Mesenchymal stem cell (in vitro differentiated cells and primary cell): ENCODE measurements around the gene AMMECR1.

ENCODE experiments used
- DNase-seq: peaks from one replicate; pipeline ENCODE4 v3.0.0-alpha.2; 2013
- H2AFZ ChIP-seq: one replicate; pipeline ENCODE4 v1.6.1; 2013; ENCODE audit warnings: low read depth, mild to moderate bottlenecking, control low read depth, inconsistent platforms, low read length, moderate library complexity
- H2AK5ac ChIP-seq: 2 replicates; pipeline ENCODE4 v1.6.1; 2013; ENCODE audit warnings: low read length, moderate library complexity, mild to moderate bottlenecking, inconsistent platforms; ENCODE audit not compliant: severe bottlenecking
- H2BK120ac ChIP-seq: one replicate; pipeline ENCODE4 v1.6.1; 2013; ENCODE audit warnings: low read depth, mild to moderate bottlenecking, inconsistent platforms, low read length, moderate library complexity
- H2BK12ac ChIP-seq, 2 experiments: one replicate each; pipeline ENCODE4 v1.6.1; 2013; ENCODE audit warnings: inconsistent platforms in 2 of 2, low read length in 2 of 2, mild to moderate bottlenecking in 2 of 2, moderate library complexity in 2 of 2, control low read depth in 1 of 2
- H2BK15ac ChIP-seq: one replicate; pipeline ENCODE4 v1.6.1; 2013; ENCODE audit warnings: mild to moderate bottlenecking, low read depth, inconsistent platforms; ENCODE audit not compliant: poor library complexity, severe bottlenecking
- H2BK5ac ChIP-seq: 2 replicates; pipeline ENCODE4 v1.6.1; 2013; ENCODE audit warnings: low read depth, mild to moderate bottlenecking, low read length, control low read depth, inconsistent platforms; ENCODE audit not compliant: poor library complexity, severe bottlenecking
- H3K14ac ChIP-seq, 2 experiments: one replicate each; pipeline ENCODE4 v1.6.1; 2013; ENCODE audit warnings: inconsistent platforms in 2 of 2, low read length in 2 of 2, control low read depth in 1 of 2, mild to moderate bottlenecking in 1 of 2, moderate library complexity in 1 of 2
- H3K18ac ChIP-seq, 2 experiments: one replicate each; pipeline ENCODE4 v1.6.1; 2013; ENCODE audit warnings: inconsistent platforms in 2 of 2, low read length in 2 of 2, control low read depth in 1 of 2, low read depth in 1 of 2, mild to moderate bottlenecking in 1 of 2
- H3K23ac ChIP-seq, 2 experiments: one replicate each; pipeline ENCODE4 v1.6.1; 2013; ENCODE audit warnings: inconsistent platforms in 2 of 2, low read length in 2 of 2, mild to moderate bottlenecking in 2 of 2, moderate library complexity in 2 of 2, control low read depth in 1 of 2
- H3K27ac ChIP-seq: 2 replicates; pipeline ENCODE4 v1.5.1; 2013; ENCODE audit warnings: mild to moderate bottlenecking, moderate library complexity, low read length, control low read depth, inconsistent platforms; ENCODE audit not compliant: poor library complexity, severe bottlenecking
- H3K27me3 ChIP-seq, 2 experiments: 2 replicates each; pipeline versions ENCODE4 v1.6.1 to v1.7.0; 2013; ENCODE audit warnings: low read length in 2 of 2, mild to moderate bottlenecking in 2 of 2, moderate library complexity in 2 of 2, control low read depth in 1 of 2, inconsistent platforms in 1 of 2; ENCODE audit not compliant: control insufficient read depth in 1 of 2, insufficient read depth in 1 of 2
- H3K36me3 ChIP-seq, 2 experiments: 2 replicates each; pipeline versions ENCODE4 v1.6.1 to v1.7.0; 2013; ENCODE audit warnings: low read length in 2 of 2, control low read depth in 1 of 2, inconsistent platforms in 1 of 2, low read depth in 1 of 2, mild to moderate bottlenecking in 1 of 2; ENCODE audit not compliant: insufficient read depth in 2 of 2, control insufficient read depth in 1 of 2
- H3K4ac ChIP-seq, 2 experiments: one replicate each; pipeline ENCODE4 v1.6.1; 2013; ENCODE audit warnings: inconsistent platforms in 2 of 2, low read length in 2 of 2, mild to moderate bottlenecking in 2 of 2, moderate library complexity in 2 of 2, control low read depth in 1 of 2, low read depth in 1 of 2
- H3K4me1 ChIP-seq: 2 replicates; pipeline ENCODE4 v1.6.1; 2013; ENCODE audit warnings: low read depth, low read length, control low read depth; ENCODE audit not compliant: control insufficient read depth, insufficient read depth
- H3K4me2 ChIP-seq: 2 replicates; pipeline ENCODE4 v1.6.1; 2013; ENCODE audit warnings: low read length, mild to moderate bottlenecking, inconsistent platforms; ENCODE audit not compliant: poor library complexity, severe bottlenecking
- H3K4me3 ChIP-seq, 2 experiments: 2 replicates each; pipeline versions ENCODE4 v1.5.1 to v1.7.0; 2013; ENCODE audit warnings: low read length in 2 of 2, mild to moderate bottlenecking in 2 of 2, control low read depth in 1 of 2, low read depth in 1 of 2; ENCODE audit not compliant: insufficient read depth in 1 of 2
- H3K79me1 ChIP-seq: replicated peaks from 2 replicates; pipeline ENCODE4 v1.6.1; 2013; ENCODE audit warnings: mild to moderate bottlenecking, control low read depth, low read length, inconsistent platforms; ENCODE audit not compliant: poor library complexity, severe bottlenecking
- H3K9ac ChIP-seq: 2 replicates; pipeline ENCODE4 v1.7.0; 2013; ENCODE audit warnings: mild to moderate bottlenecking, low read length, moderate library complexity
- H3K9me3 ChIP-seq: 2 replicates; pipeline ENCODE4 v1.7.0; 2013; ENCODE audit warnings: mild to moderate bottlenecking, low read length; ENCODE audit not compliant: control insufficient read depth
- H4K8ac ChIP-seq: one replicate; pipeline ENCODE4 v1.6.1; 2013; ENCODE audit warnings: inconsistent platforms, mild to moderate bottlenecking, low read length, moderate library complexity
- H4K91ac ChIP-seq: one replicate; pipeline ENCODE4 v1.6.1; 2013; ENCODE audit warnings: mild to moderate bottlenecking, low read length, inconsistent platforms
- WGBS: methylation state at CpG from one replicate; pipeline ENCODE4 v1.1.7; 2013; ENCODE audit warnings: mixed read lengths; 5-methylcytosine and 5-hydroxymethylcytosine counted together

AMMECR1 gene

GRCh38 chrX:110322603-110323002 is 4.7 kb upstream of the AMMECR1 start:
- no peak overlapping the region for H2BK15ac ChIP-seq
- H2BK120ac ChIP-seq = peak overlapping the region; percentile 19
- no peak overlapping the region for H2BK12ac ChIP-seq
- H3K18ac ChIP-seq = no peak overlapping the region
- no peak overlapping the region for H3K4ac ChIP-seq
- no peak overlapping the region for H3K14ac ChIP-seq
- no peak overlapping the region for H3K4me3 ChIP-seq
- peaks cover 2% of the 10 kb centered on the region for H3K4me1 ChIP-seq
- H3K79me1 ChIP-seq = no peaks in the 10 kb centered on the region
- no peak overlapping the region for H2AK5ac ChIP-seq
- no peak overlapping the region for H3K4me2 ChIP-seq
- H2BK5ac ChIP-seq = no peak overlapping the region
- H4K91ac ChIP-seq = no peak overlapping the region
- H2AFZ ChIP-seq = no peak overlapping the region
- no peaks in the 10 kb centered on the region for H3K36me3 ChIP-seq
- no peak overlapping the region for H4K8ac ChIP-seq
- 21% methylated on average over 4 of the region's 4 CpGs for WGBS
- peak; percentile 27 for DNase-seq
- no peak overlapping the region for H3K23ac ChIP-seq
- H3K27me3 ChIP-seq = peaks cover 0 to 5% of the 10 kb centered on the region in 2 experiments
- H3K9ac ChIP-seq = no peak overlapping the region
- H3K9me3 ChIP-seq = peaks cover 19% of the 10 kb centered on the region
- H3K27ac ChIP-seq = no peak overlapping the region

- peaks cover 0 to 5% of the 10 kb centered on the region in 2 experiments for H3K27me3 ChIP-seq
- H2BK15ac ChIP-seq = no peak overlapping the region
- H3K4me1 ChIP-seq = peaks cover 2% of the 10 kb centered on the region
- H3K18ac ChIP-seq = no peak overlapping the region
- no peak overlapping the region for H3K4me2 ChIP-seq
- H2AFZ ChIP-seq = no peak overlapping the region
- H3K14ac ChIP-seq = no peak overlapping the region
- no peak for DNase-seq
- no peak overlapping the region for H4K91ac ChIP-seq
- no peak overlapping the region for H2BK5ac ChIP-seq
- H3K23ac ChIP-seq = no peak overlapping the region
- H3K4ac ChIP-seq = no peak overlapping the region
- no peak overlapping the region for H3K9ac ChIP-seq
- H3K4me3 ChIP-seq = no peak overlapping the region
- H3K27ac ChIP-seq = no peak overlapping the region
- H2AK5ac ChIP-seq = no peak overlapping the region
- WGBS = no CpG with 5 or more reads among the region's 3 CpGs
- no peaks in the 10 kb centered on the region for H3K79me1 ChIP-seq
- H2BK12ac ChIP-seq = no peak overlapping the region
- H2BK120ac ChIP-seq = no peak overlapping the region
- H3K36me3 ChIP-seq = no peaks in the 10 kb centered on the region
- H3K9me3 ChIP-seq = peaks cover 14% of the 10 kb centered on the region
- no peak overlapping the region for H4K8ac ChIP-seq
Measured at GRCh38 chrX:110321670-110322069, 3.8 kb upstream of the AMMECR1 start.

DNA sequence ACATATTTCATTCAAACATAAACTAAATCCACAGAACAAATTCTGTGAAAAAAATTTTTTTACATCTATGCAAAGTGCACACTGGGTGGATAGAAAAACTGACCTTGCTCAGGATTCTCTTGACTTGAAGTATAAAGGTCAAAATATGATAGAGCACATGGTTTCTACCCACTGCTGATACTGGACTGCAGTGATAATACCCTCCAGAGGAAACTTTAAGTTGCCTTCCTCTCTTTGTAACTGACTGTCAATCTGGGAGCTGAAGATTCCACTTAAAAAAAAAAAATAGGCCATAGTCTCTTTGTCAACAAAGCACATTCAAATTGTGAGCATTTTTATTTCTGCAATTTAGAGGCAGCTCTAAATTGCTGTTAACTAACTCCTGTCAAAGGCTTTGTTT is 3.2 kb upstream of the AMMECR1 start:
- no peak overlapping the region for H3K4me2 ChIP-seq
- peaks cover 0 to 5% of the 10 kb centered on the region in 2 experiments for H3K27me3 ChIP-seq
- no peak overlapping the region for H2AK5ac ChIP-seq
- peaks cover 2% of the 10 kb centered on the region for H3K4me1 ChIP-seq
- no peak overlapping the region for H3K9ac ChIP-seq
- no peaks in the 10 kb centered on the region for H3K79me1 ChIP-seq
- H3K18ac ChIP-seq = no peak overlapping the region
- no peak overlapping the region for H2BK120ac ChIP-seq
- no peak overlapping the region for H3K4me3 ChIP-seq
- H2BK5ac ChIP-seq = no peak overlapping the region
- no peak overlapping the region for H3K4ac ChIP-seq
- H3K14ac ChIP-seq = no peak overlapping the region
- no peak overlapping the region for H3K23ac ChIP-seq
- H3K27ac ChIP-seq = no peak overlapping the region
- no peak overlapping the region for H2AFZ ChIP-seq
- H3K36me3 ChIP-seq = no peaks in the 10 kb centered on the region
- H2BK15ac ChIP-seq = no peak overlapping the region
- no peak overlapping the region for H4K8ac ChIP-seq
- DNase-seq = no peak
- H4K91ac ChIP-seq = no peak overlapping the region
- H3K9me3 ChIP-seq = peaks cover 8% of the 10 kb centered on the region
- H2BK12ac ChIP-seq = no peak overlapping the region

DNA sequence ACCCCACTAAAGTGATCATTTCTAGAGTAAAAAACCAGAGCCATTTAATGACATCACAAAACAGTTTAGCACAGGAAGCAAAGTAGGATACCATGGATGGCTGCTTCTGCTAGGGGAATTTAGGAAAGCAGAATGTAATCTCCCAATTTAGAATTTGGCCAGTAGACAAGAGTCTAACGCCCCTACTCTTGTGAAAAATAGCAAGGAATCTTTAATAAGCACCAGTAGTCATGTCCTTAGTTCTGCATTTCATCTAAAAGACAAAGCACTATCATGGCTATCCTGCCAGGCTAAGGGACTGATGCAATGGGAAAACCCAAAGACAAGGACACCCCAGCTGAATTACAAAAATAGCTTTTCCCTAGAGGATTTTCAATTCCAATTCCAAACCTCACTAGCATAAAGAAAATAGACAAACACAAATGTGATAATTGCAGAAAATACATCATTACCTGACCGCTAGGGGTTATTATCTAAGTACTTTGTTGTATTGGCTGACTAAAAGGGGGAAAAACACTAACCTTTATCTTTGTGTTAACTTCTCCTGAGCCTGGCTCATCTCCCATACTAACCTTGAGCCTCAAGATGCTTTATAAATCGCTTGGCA is 2.6 kb upstream of the AMMECR1 start:
- Histone ChIP-seq H2BK120ac (no peak overlapping the region), H2BK5ac (no peak overlapping the region), H3K18ac (no peak overlapping the region), H3K4me3 (no peak overlapping the region), H2BK12ac (no peak overlapping the region), H3K27me3 (peaks cover 0 to 5% of the 10 kb centered on the region in 2 experiments), H3K27ac (no peak overlapping the region), H2AFZ (no peak overlapping the region), H3K79me1 (no peaks in the 10 kb centered on the region), H3K9me3 (peaks cover 4% of the 10 kb centered on the region), H3K9ac (no peak overlapping the region), H3K4me1 (peaks cover 2% of the 10 kb centered on the region), H3K4me2 (no peak overlapping the region), H2AK5ac (no peak overlapping the region), H4K91ac (no peak overlapping the region), H3K14ac (no peak overlapping the region), H4K8ac (no peak overlapping the region), H2BK15ac (no peak overlapping the region), H3K23ac (no peak overlapping the region), H3K36me3 (no peaks in the 10 kb centered on the region), H3K4ac (no peak overlapping the region)
- 45% methylated on average over 1 of the region's 3 CpGs for WGBS
- no peak for DNase-seq
